Stomach (tissue), 4 donors: ENCODE data around the gene COL5A1.

ENCODE experiments used
- CTCF ChIP-seq, 7 experiments: fragments of 450-650 bp in 4 of 7; fragments of 200-600 bp in 3 of 7; sonication (generic) in 3 of 7; IDR thresholded peaks; one replicate each; pipeline ENCODE4 v1.5.1; 2016 to 2019; ENCODE audit warnings: antibody characterized with exemption in 7 of 7, control low read depth in 2 of 7, mild to moderate bottlenecking in 1 of 7
- EP300 ChIP-seq: sonication (generic); formaldehyde crosslinking; IDR thresholded peaks from one replicate; pipeline ENCODE4 v1.6.1; 2017; ENCODE audit warnings: antibody characterized with exemption

- no peak for TF ChIP-seq CTCF (IDR thresholded peaks at IDR 0.05)
- TF ChIP-seq EP300, result no peak
Observed at GRCh38 chr9:134607971-134608370, 33.6 kb upstream of the COL5A1 start.
